Ishikawa (cell line): ENCODE data around the gene LOXHD1.

Source experiments
- CEBPB ChIP-seq: IDR thresholded peaks from 2 replicates; pipeline ENCODE4 v1.6.1; 2012
- CREB1 ChIP-seq: IDR thresholded peaks from 2 replicates; pipeline ENCODE4 v1.6.1; 2012; ENCODE audit warnings: low read depth
- EP300 ChIP-seq: IDR thresholded peaks from 2 replicates; pipeline ENCODE4 v1.6.1; 2012; ENCODE audit warnings: borderline replicate concordance
- FOXM1 ChIP-seq: IDR thresholded peaks from 2 replicates; pipeline ENCODE4 v1.6.1; 2012; ENCODE audit warnings: low read depth, borderline replicate concordance
- RAD21 ChIP-seq: IDR thresholded peaks from 2 replicates; pipeline ENCODE4 v1.6.1; 2012; ENCODE audit warnings: low read depth
- TAF1 ChIP-seq: IDR thresholded peaks from 2 replicates; pipeline ENCODE4 v1.6.1; 2012; ENCODE audit warnings: low read depth, mild to moderate bottlenecking
- TCF12 ChIP-seq: IDR thresholded peaks from 2 replicates; pipeline ENCODE4 v1.6.1; 2012; ENCODE audit warnings: low read depth
- TEAD4 ChIP-seq: IDR thresholded peaks from 2 replicates; pipeline ENCODE4 v1.6.1; 2012
- YY1 ChIP-seq: IDR thresholded peaks from 2 replicates; pipeline ENCODE4 v1.6.1; 2012; ENCODE audit warnings: low read depth
- TF ChIP-seq, protein P1 (sequence below): IDR thresholded peaks from 2 replicates; pipeline ENCODE4 v1.6.1; 2012; ENCODE audit warnings: low read depth, mild to moderate bottlenecking
- TF ChIP-seq, protein P2 (sequence below): IDR thresholded peaks from 2 replicates; pipeline ENCODE4 v1.6.1; 2012
- TF ChIP-seq, protein P3 (sequence below): IDR thresholded peaks from 2 replicates; pipeline ENCODE4 v1.6.1; 2012

DNA sequence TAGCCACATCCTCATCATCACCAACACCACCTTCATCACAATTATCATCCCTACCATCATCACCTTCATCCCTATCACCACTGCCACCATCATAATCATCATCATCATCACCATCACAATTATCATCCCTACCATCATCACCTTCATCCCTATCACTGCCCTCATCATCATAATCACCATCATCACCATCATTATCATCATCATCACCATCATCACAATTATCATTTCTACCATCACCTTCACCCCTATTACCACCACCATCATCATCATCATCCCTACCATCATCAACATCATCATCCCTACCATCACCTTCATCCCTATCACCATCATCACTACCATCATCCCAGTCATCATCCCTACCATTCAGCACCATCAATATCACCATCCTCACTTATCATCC lies 140.5 kb downstream of the LOXHD1 start:
- TF ChIP-seq TEAD4 (no peak), TAF1 (no peak), CREB1 (no peak), TCF12 (no peak), YY1 (no peak), CEBPB (no peak), RAD21 (no peak), FOXM1 (no peak), EP300 (no peak)
- TF ChIP-seq, protein P1, sequence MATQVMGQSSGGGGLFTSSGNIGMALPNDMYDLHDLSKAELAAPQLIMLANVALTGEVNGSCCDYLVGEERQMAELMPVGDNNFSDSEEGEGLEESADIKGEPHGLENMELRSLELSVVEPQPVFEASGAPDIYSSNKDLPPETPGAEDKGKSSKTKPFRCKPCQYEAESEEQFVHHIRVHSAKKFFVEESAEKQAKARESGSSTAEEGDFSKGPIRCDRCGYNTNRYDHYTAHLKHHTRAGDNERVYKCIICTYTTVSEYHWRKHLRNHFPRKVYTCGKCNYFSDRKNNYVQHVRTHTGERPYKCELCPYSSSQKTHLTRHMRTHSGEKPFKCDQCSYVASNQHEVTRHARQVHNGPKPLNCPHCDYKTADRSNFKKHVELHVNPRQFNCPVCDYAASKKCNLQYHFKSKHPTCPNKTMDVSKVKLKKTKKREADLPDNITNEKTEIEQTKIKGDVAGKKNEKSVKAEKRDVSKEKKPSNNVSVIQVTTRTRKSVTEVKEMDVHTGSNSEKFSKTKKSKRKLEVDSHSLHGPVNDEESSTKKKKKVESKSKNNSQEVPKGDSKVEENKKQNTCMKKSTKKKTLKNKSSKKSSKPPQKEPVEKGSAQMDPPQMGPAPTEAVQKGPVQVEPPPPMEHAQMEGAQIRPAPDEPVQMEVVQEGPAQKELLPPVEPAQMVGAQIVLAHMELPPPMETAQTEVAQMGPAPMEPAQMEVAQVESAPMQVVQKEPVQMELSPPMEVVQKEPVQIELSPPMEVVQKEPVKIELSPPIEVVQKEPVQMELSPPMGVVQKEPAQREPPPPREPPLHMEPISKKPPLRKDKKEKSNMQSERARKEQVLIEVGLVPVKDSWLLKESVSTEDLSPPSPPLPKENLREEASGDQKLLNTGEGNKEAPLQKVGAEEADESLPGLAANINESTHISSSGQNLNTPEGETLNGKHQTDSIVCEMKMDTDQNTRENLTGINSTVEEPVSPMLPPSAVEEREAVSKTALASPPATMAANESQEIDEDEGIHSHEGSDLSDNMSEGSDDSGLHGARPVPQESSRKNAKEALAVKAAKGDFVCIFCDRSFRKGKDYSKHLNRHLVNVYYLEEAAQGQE: no peak
- TF ChIP-seq, protein P2, sequence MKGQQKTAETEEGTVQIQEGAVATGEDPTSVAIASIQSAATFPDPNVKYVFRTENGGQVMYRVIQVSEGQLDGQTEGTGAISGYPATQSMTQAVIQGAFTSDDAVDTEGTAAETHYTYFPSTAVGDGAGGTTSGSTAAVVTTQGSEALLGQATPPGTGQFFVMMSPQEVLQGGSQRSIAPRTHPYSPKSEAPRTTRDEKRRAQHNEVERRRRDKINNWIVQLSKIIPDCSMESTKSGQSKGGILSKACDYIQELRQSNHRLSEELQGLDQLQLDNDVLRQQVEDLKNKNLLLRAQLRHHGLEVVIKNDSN: no peak
- TF ChIP-seq, protein P3, sequence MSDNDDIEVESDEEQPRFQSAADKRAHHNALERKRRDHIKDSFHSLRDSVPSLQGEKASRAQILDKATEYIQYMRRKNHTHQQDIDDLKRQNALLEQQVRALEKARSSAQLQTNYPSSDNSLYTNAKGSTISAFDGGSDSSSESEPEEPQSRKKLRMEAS: no peak
